Left lung (tissue), 10 donors: ENCODE results near the gene VAT1L. TPM values are rescaled to one million over a fixed set of nuclear protein-coding genes. Genes with fewer than 3 reads are reported as not detected.

ENCODE experiments used
- ATAC-seq: fragments of 200-7000 bp; cut with Tn5 transposase; one replicate; pipeline ENCODE4 v1.9.1; 2020; ENCODE audit warnings: moderate library complexity
- DNase-seq, 4 donors: peaks; one replicate each; pipeline ENCODE4 v3.0.0-alpha.2; 2013 to 2020
- H3K27ac ChIP-seq, 2 donors: fragments of 200-600 bp; sonication (generic) in 1 of 2; one replicate each; pipeline versions ENCODE4 v1.5.0 to v1.8.0; 2020 to 2021
- H3K27me3 ChIP-seq, 2 donors: fragments of 200-600 bp; sonication (generic) in 1 of 2; one replicate each; pipeline versions ENCODE4 v1.5.0 to v1.8.0; 2020 to 2021
- H3K36me3 ChIP-seq, 2 donors: fragments of 200-600 bp; sonication (generic) in 1 of 2; one replicate each; pipeline versions ENCODE4 v1.5.0 to v1.8.0; 2020 to 2021
- H3K4me1 ChIP-seq, 2 donors: fragments of 200-600 bp; one replicate each; pipeline ENCODE4 v1.8.0; 2021
- H3K4me3 ChIP-seq, 2 donors: fragments of 200-600 bp; sonication (generic) in 1 of 2; one replicate each; pipeline versions ENCODE4 v1.5.0 to v1.8.0; 2020 to 2021; ENCODE audit warnings: mild to moderate bottlenecking in 1 of 2
- H3K9me3 ChIP-seq, 2 donors: fragments of 200-600 bp; sonication (generic) in 1 of 2; one replicate each; pipeline versions ENCODE4 v1.5.0 to v1.8.0; 2020 to 2021
- intact Hi-C, 2 donors: fragments of 100-400 bp; cut with DNase I; formaldehyde crosslinking; loops; one replicate each; pipeline versions ENCODE4 v1.11.2 to v1.14.2; 2022
- polyA plus RNA-seq, 6 donors: library from polyadenylated mRNA; unstranded; fragments of 120-200 nt; gene quantifications; one replicate each; pipeline ENCODE4 v1.2.1, GENCODE V29; 2013; ENCODE audit not compliant: insufficient read length in 6 of 6
- total RNA-seq, 2 donors: library from RNA; stranded (reverse); fragmentation: NEBNext Ultra II Directional; extraction: Animal tissue kit (Norgen Biotek cat#: 25700); gene quantifications; one replicate each; pipeline ENCODE4 v1.2.1, GENCODE V29; 2021
- TF ChIP-seq, protein P1 (sequence below), 2 donors: fragments of 200-600 bp; sonication (generic) in 1 of 2; IDR thresholded peaks; one replicate each; pipeline versions ENCODE4 v1.5.0 to v1.8.0; 2021; ENCODE audit warnings: antibody characterized with exemption in 2 of 2
- donor health status: DM: no; HTN: yes; CAD: no.
- donor health status: DM: no; HTN: no; CAD: no.

Gene VAT1L
- total and polyA plus RNA-seq, 8 donors = 0.26 to 9.2 (median 5.4) TPM

DNA sequence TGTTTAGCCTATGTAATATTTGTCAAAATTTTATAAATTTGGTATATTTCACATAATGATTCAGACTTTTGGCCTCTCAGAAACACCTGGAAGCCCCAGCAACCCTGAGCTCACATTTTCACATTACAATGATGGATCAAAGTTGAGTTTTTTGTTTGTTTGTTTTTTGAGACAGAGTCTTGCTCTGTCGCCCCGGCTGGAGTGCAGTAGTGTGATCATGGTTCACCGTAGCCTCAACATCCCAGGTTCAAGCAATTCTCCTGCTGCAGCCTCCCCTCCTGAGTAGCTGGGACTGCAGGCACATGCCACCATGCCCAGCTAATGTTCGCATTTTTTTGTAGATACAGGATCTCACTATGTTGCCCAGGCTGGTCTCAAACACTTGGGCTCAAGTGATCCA lies 10.6 kb upstream of the VAT1L start:
- no peak for DNase-seq
- Histone ChIP-seq H3K27me3 (no peaks in the 10 kb centered on the region), H3K4me1 (no peaks in the 10 kb centered on the region), H3K4me3 (no peak overlapping the region), H3K9me3 (no peaks in the 10 kb centered on the region), H3K36me3 (no peaks in the 10 kb centered on the region), H3K27ac (no peak overlapping the region)
- intact Hi-C loops = no loop called here
- no peak for ATAC-seq
- TF ChIP-seq, protein P1, sequence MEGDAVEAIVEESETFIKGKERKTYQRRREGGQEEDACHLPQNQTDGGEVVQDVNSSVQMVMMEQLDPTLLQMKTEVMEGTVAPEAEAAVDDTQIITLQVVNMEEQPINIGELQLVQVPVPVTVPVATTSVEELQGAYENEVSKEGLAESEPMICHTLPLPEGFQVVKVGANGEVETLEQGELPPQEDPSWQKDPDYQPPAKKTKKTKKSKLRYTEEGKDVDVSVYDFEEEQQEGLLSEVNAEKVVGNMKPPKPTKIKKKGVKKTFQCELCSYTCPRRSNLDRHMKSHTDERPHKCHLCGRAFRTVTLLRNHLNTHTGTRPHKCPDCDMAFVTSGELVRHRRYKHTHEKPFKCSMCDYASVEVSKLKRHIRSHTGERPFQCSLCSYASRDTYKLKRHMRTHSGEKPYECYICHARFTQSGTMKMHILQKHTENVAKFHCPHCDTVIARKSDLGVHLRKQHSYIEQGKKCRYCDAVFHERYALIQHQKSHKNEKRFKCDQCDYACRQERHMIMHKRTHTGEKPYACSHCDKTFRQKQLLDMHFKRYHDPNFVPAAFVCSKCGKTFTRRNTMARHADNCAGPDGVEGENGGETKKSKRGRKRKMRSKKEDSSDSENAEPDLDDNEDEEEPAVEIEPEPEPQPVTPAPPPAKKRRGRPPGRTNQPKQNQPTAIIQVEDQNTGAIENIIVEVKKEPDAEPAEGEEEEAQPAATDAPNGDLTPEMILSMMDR (IDR thresholded peaks at IDR 0.05) = no peak

DNA sequence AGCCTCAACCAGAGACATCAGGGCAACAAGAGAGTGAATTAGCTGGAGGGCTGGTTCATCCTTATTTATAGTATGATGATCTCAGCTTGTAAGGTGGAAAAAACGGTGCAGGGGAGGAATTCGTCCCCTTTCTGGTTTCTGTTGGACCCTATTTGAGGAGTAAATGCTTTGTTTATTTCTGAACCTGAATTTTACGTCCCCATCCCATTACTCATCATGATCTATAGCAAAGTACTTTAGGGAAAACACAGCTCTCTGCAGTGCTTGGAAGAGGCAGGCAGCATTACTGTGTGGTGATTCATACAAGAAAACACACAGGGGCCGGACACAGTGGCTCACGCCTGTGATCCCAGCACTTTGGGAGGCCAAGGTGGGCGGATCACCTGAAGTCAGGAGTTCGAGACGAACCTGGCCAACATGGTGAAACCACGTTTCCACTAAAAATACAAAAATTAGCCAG lies 8.0 kb upstream of the VAT1L start:
- no peaks in the 10 kb centered on the region for H3K9me3 ChIP-seq
- TF ChIP-seq, protein P1 (IDR thresholded peaks at IDR 0.05) = no peak
- DNase-seq = no peak
- H3K27me3 ChIP-seq = peaks cover 0 to 6% of the 10 kb centered on the region in 2 donors
- intact Hi-C loops = no loop called here
- no peaks in the 10 kb centered on the region for H3K36me3 ChIP-seq
- no peak overlapping the region for H3K4me3 ChIP-seq
- H3K4me1 ChIP-seq = no peaks in the 10 kb centered on the region
- H3K27ac ChIP-seq = no peak overlapping the region
- ATAC-seq = peak; percentile 67

DNA sequence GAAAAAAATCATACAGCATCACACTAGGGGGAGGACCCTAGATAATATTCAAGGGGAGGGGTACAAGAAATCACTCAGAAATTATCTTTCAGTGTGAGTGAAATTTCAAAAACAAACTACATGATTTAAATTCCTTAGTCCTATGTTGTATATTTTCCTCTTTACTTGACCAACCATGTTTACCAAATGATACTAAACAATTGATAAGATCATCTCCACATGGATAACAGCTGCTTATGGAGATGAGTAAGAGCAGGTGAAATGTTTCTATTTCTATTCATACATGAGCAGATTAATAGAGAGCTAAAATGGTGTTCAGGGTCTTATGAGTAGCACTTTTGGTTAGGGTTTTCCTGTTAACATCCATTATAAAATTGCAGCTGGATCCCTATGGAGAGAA lies 7.3 kb upstream of the VAT1L start:
- Histone ChIP-seq H3K4me3 (no peak overlapping the region), H3K9me3 (no peaks in the 10 kb centered on the region), H3K4me1 (no peaks in the 10 kb centered on the region), H3K27me3 (peaks cover 0 to 11% of the 10 kb centered on the region in 2 donors), H3K27ac (no peak overlapping the region), H3K36me3 (no peaks in the 10 kb centered on the region)
- intact Hi-C loops = no loop called here
- ATAC-seq (no peak), DNase-seq (no peak)
- TF ChIP-seq, protein P1 (IDR thresholded peaks at IDR 0.05) = no peak

- H3K27me3 ChIP-seq = peaks cover 6 to 27% of the 10 kb centered on the region in 2 donors
- H3K27ac ChIP-seq = no peak overlapping the region
- H3K4me3 ChIP-seq = no peak overlapping the region
- no peaks in the 10 kb centered on the region for H3K9me3 ChIP-seq
- ATAC-seq (peak; percentile 86), DNase-seq (no peak)
- no peaks in the 10 kb centered on the region for H3K36me3 ChIP-seq
- intact Hi-C loops = no loop called here
- peaks cover 0 to under 1% of the 10 kb centered on the region in 2 donors for H3K4me1 ChIP-seq
- TF ChIP-seq, protein P1 (IDR thresholded peaks at IDR 0.05) = no peak
These were observed 5.7 kb upstream of the VAT1L start for GRCh38 chr16:77782694-77783093.

- TF ChIP-seq, protein P1 (IDR thresholded peaks at IDR 0.05) = no peak
- Histone ChIP-seq H3K9me3 (no peaks in the 10 kb centered on the region), H3K4me1 (peaks cover 0 to 19% of the 10 kb centered on the region in 2 donors), H3K27me3 (peaks cover 26 to 47% of the 10 kb centered on the region in 2 donors), H3K27ac (no peak overlapping the region), H3K36me3 (no peaks in the 10 kb centered on the region), H3K4me3 (no peak overlapping the region)
- intact Hi-C loops = no loop called here
- no peak for DNase-seq
- no peak for ATAC-seq
These were observed 3.7 kb upstream of the VAT1L start for GRCh38 chr16:77784441-77785372.
